ENCODE data around the gene DIRAS1.

DIRAS1 gene

DNA sequence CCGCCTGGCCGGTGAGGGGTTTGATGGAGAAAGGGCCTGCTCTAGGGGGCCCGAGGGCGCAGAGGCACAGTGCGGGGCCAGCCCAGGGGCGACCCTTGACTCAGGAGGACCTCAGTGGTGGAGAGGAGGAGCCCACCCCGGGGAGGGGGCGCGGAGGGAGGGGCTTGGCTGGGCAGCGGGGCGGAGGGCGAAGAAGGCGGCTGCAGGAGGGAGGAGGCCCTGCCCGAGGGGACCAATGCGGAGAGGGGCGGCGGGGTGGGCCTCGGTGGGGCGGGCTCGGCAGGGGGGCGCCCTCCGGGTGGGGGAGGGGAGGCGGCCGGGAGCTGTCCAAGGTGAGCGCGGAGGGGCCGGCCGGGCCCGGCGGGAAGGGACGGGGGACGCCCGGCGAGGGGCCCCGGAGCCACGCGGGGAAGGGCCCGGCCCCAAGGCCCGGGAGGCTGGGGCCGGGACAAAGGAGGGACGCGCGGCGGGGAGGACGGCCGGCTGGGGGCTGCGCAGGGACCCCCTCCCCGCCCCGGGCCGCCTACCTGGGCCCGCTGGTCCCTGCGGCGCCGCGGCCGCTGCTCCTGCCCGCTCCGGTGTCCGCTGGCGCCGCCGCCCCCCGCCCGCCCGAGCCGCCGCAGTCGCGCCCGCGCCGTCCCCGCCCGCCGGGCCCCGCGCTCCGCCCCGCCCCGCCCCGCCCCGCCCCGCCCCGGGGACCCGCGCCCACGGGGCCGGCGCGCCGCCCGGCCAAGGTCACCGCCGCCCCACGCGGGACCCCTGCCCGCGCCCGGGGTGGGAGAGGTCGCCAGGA, at the start of gene DIRAS1:
Gene DIRAS1, minus strand, starts transcription at position 596 of the 793 bp plus-strand sequence. CDS start 3,566 bp downstream, outside the sequence.
- in situ Hi-C loops (cut with HindIII; ENCODE audit: low sequenced_read_pairs), result no loop called here
- DNase-seq (ENCODE audit: low read depth), result no peak
- H3K4me3 ChIP-seq (ENCODE audit: low read depth, low read length), result peak within 1 kb of the TSS; percentile 40
- no peak for TF ChIP-seq CTCF (IDR thresholded peaks at IDR 0.05; ENCODE audit: low read depth, low read length, missing control alignments)

GRCh38 chr19:2770055-2771013, 49.2 kb upstream of the DIRAS1 start:
- no peak for TF ChIP-seq CTCF (IDR thresholded peaks at IDR 0.05; ENCODE audit: low read depth, low read length, missing control alignments)
- in situ Hi-C loops (cut with HindIII; ENCODE audit: low sequenced_read_pairs), result no loop called here
- no peak overlapping the region for H3K4me3 ChIP-seq (ENCODE audit: low read depth, low read length)
- no peak for DNase-seq (ENCODE audit: low read depth)

- H3K4me3 ChIP-seq (ENCODE audit: low read depth, low read length), result no peak overlapping the region
- in situ Hi-C loops (cut with HindIII; ENCODE audit: low sequenced_read_pairs), result no loop called here
- no peak for DNase-seq (ENCODE audit: low read depth)
- TF ChIP-seq CTCF (IDR thresholded peaks at IDR 0.05; ENCODE audit: low read depth, low read length, missing control alignments), result no peak
Observed at GRCh38 chr19:2769218-2769617, 48.0 kb upstream of the DIRAS1 start.

DNA sequence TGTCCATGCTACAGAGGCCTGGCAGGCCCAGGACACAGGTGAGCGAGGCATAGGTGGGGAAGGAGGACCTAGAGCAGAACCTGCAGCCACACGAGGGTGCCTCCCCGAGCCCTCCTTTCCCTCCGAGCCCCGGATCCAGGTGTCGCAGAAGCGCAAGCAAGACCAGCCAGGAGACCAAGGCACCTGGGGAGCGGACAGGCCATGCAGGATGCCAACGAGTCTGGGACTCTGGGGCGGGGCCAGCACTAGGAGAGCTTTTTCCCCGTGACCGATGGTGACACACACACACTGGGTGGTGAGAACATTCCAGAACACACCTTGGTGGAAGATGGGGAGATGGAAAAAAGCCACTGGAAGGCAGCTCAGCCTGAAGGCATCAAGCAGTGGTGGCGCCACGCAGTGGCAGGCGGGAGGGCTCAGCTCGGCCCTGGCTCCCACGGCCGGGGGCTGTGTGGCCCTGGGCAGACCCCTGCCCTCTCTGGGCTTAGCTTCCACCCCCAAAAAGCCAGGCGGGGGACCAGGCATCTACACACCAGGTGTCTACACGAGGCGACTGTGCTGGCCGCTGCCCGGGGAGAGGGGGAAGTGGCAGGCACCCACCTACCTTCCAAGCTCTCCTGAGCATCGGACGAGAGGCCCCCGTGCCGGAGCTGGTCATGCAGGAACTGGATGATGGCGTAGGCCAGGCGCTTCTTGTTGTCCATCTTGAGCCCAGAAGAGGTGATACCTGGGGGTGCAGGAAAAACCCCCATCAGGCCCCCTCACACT, 47.4 kb upstream of the DIRAS1 start:
- in situ Hi-C loops (cut with HindIII; ENCODE audit: low sequenced_read_pairs), result no loop called here
- no peak for TF ChIP-seq CTCF (IDR thresholded peaks at IDR 0.05; ENCODE audit: low read depth, low read length, missing control alignments)
- no peak for DNase-seq (ENCODE audit: low read depth)
- H3K4me3 ChIP-seq (ENCODE audit: low read depth, low read length), result no peak overlapping the region

DNA sequence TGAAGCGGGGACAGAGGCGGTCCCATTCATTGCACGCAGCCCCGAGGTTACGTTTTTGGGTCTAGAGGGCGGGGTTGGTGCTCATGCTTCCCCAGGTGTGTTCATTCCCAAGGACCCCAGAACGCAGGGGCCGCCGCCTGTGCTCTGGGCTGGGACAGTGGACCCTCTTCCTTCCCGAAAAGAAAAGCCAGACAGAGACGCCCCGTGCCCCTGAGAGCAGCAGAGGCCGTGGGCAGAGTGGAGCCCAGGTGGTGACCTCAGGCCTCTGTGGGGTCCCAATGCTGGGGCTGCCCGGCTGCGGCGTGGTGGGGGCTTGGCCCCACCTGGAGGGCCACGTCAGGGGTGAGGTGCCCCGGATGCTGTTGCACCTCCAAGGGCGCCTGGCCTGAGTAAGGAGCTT, 46.5 kb upstream of the DIRAS1 start:
- no peak overlapping the region for H3K4me3 ChIP-seq (ENCODE audit: low read depth, low read length)
- no peak for DNase-seq (ENCODE audit: low read depth)
- no peak for TF ChIP-seq CTCF (IDR thresholded peaks at IDR 0.05; ENCODE audit: low read depth, low read length, missing control alignments)

More for the DNA sequence above, 46.5 kb upstream of the DIRAS1 start:
- in situ Hi-C loops (cut with HindIII; ENCODE audit: low sequenced_read_pairs), result no loop called here

All from astrocyte of the cerebellum (primary cell).